HG02885 (cell line): Measurements from ENCODE around the gene WFDC6.

Experiments
- ATAC-seq: cut with Tn5 transposase; IDR thresholded peaks from one replicate; pipeline ENCODE4 v1.9.1; 2021; ENCODE audit warnings: mild to moderate bottlenecking; ENCODE audit not compliant: unreplicated experiment, poor library complexity

The WFDC6 gene

GRCh38 chr20:45523821-45524220 is 15.5 kb downstream of the WFDC6 start:
- no peak for ATAC-seq

DNA sequence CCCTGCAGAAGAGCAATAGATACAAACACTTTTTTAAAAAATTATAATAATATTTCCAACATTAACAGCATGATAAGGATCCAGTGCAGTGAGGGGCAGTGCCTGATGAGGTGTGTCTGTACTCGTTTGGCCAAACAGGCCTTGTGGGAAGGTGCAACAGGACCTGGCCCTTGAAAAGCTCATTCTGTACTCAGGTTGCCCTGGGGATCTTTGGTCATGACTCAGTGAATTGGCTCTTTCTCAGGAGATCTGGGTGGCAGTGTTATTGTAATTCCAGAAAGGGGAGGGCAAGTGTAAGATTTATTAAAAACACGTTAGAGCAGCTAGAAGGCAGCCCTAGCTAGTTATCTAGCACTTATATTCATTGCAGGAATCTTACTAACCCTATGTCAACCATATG is 21.0 kb downstream of the WFDC6 start:
- ATAC-seq, result no peak

- no peak for ATAC-seq
These were observed 24.0 kb downstream of the WFDC6 start, which contains the start of gene SPINT3 for GRCh38 chr20:45515147-45515913. Gene SPINT3, minus strand, starts transcription at chr20:45515622. Its CDS starts 14 bp downstream, at chr20:45515608.

DNA sequence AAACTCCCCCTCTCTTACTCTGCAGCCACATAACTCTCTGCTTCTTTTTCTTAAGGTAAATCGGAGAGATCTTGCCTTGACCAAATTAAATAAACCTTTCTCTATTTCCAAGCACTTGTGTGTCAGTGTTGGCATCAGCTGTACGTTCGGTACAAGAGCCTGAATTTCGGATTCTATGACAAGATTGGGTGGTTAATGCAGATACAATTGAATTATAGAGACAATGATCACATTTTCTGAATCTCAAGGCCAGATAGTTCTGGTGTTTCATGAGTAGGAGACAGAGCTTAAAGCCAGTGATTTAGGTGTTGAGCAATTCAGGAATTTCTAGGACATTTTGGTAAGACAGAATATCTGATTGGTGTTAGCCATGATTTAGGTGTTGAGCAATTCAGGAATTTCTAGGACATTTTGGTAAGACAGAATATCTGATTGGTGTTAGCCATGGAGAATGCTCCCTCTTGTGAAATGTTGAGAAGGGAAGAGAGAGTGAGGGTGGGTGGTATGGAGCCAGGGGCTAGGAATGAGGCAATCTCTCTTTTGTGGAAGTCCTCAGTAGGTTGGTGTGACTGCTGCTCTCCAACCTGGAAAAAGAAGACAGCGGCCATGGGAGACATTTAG is 28.9 kb downstream of the WFDC6 start:
- ATAC-seq, result no peak

DNA sequence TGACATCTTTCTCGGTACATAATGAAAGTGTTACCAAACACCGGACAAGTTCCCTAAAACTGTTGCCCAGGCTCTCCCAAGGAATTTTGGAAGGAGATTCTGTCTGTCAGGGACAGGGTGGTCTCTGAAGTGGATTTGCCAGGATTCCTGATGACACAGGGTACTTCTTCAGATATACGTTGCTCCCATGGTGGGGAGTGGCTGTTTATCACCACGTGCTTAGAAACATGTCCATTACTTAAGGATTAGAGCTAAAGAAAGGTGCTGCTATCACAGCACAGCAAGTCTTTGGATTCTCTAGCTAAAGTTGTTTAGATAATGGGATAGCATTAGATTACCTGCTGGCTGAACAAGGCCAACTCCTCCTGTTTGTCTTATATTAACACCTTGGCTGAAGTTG is 30.2 kb downstream of the WFDC6 start:
- no peak for ATAC-seq

- ATAC-seq, result no peak
These were observed 31.0 kb downstream of the WFDC6 start for GRCh38 chr20:45508068-45508886.

DNA sequence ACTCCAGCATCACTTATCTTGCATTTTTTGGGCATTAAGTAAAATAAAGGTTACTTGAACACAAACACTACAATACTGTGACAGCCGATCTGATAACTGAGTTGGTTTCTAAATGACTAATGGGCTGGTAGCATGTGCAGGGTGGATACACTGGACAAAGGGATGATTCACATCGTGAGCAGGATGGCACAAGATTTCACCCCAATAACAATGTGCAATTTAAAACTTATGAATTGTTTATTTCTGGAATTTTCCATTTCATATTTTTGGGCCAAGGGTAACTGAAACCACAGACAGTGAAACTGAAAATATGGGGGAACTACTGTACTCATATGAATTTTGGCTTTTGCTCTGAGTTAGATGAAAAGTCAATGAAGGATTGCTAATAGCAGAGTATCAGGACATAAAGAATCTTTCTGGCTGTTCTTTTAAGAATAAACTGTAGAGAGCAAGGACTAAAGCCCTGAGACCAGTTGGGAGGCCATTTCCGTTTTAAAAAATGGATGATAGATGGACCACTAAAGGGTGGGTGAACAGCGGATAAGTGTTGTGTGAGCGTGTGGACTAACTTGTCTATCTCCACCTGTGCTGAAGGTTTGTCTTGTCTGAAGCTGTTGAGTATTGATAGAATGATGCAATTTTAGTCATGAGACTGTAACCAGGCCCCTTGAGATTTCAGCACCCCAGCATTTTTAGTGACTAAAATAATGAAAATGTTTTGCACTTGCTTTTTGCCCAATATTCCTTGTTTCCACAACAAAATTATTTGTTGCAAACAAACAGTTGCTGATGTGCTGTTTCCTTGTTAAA is 32.1 kb downstream of the WFDC6 start:
- no peak for ATAC-seq

DNA sequence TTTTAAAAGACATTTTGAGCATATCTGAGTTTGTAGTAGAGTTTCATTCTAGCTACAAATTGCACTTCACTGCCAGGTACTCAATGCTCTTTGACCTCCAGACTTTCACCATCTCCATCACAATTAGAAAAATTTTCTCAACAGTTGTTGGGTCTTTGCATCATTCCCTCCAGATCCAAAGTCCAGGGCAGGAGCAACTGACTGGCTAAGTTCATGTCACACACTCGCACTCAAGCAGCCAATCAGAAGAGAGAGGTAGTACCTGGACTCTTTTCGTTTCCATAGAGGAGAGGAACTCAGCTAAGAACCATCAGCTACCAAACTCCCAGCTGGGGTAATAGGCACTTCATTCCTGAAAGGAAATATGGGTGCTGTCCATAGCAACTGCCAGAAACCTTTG is 32.9 kb downstream of the WFDC6 start:
- no peak for ATAC-seq

DNA sequence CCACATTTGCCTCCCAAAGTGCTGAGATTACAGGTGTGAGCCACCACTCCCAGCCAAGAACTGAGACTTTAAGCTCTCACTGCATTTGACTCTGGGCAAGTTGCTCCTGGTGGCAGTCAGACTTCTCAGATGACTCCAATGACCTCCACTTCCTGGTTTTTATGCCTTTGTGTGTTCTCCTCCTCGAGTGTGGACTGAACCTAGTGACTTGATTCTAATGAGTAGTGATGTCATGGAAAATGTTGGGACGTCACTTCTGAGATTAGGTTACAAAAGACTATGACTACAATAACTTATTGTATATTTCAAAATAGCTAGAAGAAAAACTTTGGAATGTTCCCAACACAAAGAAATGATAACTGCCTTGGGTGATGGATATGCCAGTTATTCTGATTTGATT is 35.9 kb downstream of the WFDC6 start:
- ATAC-seq, result no peak

- no peak for ATAC-seq
These were observed 36.7 kb downstream of the WFDC6 start for GRCh38 chr20:45502561-45502960.

GRCh38 chr20:45501600-45501999 is 37.7 kb downstream of the WFDC6 start:
- no peak for ATAC-seq

GRCh38 chr20:45500022-45500421 is 39.3 kb downstream of the WFDC6 start:
- no peak for ATAC-seq

- ATAC-seq, result no peak
These were observed 41.2 kb downstream of the WFDC6 start for GRCh38 chr20:45497971-45498494.

DNA sequence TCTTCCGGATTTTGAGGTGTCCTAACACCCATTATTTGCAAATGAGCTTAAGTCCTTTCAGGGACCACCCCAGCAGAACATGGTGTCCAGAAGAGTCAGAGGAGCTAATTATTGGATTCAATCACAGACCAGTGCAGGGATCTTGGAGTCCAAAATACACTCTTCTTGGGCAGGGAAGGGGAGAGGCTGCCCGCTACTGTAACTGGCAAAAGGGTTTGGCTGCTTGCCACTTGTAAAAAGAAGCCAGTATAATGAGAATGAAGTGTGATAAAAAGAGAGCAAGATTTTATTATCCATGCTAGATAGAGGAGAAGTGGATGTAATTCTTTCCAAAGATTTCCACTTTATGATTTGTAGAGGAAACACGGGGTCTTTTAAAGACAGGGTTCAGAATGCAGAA is 43.1 kb downstream of the WFDC6 start:
- ATAC-seq, result no peak

DNA sequence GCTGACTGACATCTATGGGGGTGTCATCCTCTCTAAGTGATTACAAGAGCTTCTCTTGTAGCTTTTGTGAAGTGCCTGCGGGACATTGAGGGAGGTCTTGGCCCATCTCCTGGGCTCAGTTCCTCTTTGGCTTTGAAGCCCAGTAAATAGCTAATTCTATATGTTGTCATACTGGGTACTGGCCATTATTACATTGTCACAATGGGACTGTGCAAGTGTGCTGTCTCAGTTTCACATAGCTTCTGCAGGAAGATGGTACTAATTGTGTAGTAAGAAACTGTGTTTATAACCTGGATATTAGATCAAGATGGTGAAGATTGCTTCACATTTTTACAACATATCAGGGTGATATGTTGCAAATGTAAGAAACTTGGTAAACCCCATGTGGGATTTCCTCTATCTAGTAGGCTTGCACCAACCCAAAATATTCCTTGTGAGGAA is 43.8 kb downstream of the WFDC6 start:
- no peak for ATAC-seq

GRCh38 chr20:45489083-45489531 is 50.2 kb downstream of the WFDC6 start:
- no peak for ATAC-seq

DNA sequence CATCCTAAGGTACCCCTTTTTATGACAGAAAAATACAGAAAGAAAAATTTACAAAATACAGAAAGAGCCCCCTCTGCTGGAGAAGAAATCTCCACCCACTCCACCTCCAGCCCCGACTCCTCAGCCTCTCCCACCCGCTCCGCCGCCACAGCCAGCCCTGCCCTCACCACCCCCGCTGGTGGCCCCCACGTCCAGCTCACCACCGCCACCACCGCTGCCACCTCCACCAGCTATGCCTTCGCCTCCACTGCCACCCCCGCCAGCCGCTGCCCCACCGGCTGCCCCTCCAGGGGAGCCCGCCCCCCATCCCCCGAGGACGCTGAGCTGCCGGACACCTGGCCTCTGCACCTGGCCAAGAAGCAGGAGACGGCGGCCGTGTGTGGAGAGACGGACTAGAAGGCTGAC is 52.0 kb downstream of the WFDC6 start:
- no peak for ATAC-seq

- ATAC-seq, result no peak
These were observed 53.9 kb downstream of the WFDC6 start for GRCh38 chr20:45485388-45485787.

- ATAC-seq, result no peak
These were observed 54.6 kb downstream of the WFDC6 start for GRCh38 chr20:45484676-45485075.
